ENCODE measurements around the gene TESPA1.

TESPA1 gene

DNA sequence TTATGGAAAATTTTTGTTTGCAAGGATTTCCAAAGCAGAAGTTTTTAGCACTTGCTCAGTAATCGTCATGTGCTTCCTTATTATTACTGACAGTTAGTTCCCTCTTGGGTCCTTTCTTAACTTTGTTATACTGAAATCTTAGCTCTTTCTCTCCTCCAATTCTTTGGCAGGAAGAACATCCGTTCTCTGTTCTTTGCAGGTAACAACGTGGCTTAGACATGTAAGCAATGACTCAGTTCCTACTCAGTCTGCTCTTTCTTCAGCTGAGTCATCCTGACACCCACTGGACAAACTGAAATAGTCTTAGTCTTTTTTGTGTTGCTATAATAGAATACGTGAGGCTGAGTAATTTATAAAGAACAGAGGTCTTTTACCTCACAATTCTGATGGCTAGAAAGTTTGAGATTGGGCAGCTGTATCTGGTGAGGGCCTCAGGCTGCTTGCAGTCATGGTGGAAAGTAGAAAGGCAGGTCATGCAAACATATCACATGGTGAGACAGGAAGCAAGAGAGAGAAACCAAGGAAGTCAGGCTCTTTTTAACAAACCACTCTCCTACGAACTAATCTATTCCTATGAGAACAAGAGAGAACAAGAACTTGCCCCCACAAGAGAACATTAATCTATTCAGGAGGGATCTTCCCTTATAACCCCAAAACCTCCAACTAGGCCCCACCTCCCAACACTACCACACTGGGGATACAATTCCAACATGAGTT lies 49.2 kb downstream of the TESPA1 start:
- H3K27ac ChIP-seq (ENCODE audit: extremely low read depth, low read depth, low read length): no peak overlapping the region
- TF ChIP-seq KLF9 (tag by site-specific recombination; IDR thresholded peaks at IDR 0.05; ENCODE audit: low read depth): no peak
- no peak for TF ChIP-seq ZNF341 (tag by site-specific recombination; IDR thresholded peaks at IDR 0.05; ENCODE audit: low read depth)
- no peak for TF ChIP-seq GLIS2 (tag by site-specific recombination; IDR thresholded peaks at IDR 0.05)
- no peak for TF ChIP-seq ZNF239 (tag by site-specific recombination; IDR thresholded peaks at IDR 0.05)
- no peak for TF ChIP-seq SP2 (tag by site-specific recombination; IDR thresholded peaks at IDR 0.05)
- TF ChIP-seq, protein P1, sequence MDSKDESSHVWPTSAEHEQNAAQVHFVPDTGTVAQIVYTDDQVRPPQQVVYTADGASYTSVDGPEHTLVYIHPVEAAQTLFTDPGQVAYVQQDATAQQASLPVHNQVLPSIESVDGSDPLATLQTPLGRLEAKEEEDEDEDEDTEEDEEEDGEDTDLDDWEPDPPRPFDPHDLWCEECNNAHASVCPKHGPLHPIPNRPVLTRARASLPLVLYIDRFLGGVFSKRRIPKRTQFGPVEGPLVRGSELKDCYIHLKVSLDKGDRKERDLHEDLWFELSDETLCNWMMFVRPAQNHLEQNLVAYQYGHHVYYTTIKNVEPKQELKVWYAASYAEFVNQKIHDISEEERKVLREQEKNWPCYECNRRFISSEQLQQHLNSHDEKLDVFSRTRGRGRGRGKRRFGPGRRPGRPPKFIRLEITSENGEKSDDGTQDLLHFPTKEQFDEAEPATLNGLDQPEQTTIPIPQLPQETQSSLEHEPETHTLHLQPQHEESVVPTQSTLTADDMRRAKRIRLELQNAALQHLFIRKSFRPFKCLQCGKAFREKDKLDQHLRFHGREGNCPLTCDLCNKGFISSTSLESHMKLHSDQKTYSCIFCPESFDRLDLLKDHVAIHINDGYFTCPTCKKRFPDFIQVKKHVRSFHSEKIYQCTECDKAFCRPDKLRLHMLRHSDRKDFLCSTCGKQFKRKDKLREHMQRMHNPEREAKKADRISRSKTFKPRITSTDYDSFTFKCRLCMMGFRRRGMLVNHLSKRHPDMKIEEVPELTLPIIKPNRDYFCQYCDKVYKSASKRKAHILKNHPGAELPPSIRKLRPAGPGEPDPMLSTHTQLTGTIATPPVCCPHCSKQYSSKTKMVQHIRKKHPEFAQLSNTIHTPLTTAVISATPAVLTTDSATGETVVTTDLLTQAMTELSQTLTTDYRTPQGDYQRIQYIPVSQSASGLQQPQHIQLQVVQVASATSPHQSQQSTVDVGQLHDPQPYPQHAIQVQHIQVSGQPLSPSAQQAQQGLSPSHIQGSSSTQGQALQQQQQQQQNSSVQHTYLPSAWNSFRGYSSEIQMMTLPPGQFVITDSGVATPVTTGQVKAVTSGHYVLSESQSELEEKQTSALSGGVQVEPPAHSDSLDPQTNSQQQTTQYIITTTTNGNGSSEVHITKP (tag by site-specific recombination; IDR thresholded peaks at IDR 0.05): no peak
- TF ChIP-seq ZNF701 (tag by site-specific recombination; IDR thresholded peaks at IDR 0.05): no peak
- no peak for TF ChIP-seq GLIS1 (tag by site-specific recombination; IDR thresholded peaks at IDR 0.05)
- no peak for TF ChIP-seq ZNF521 (tag by site-specific recombination; IDR thresholded peaks at IDR 0.05)
- no peak for TF ChIP-seq ZNF654 (tag by site-specific recombination; IDR thresholded peaks at IDR 0.05; ENCODE audit: low read depth)
- no peak for TF ChIP-seq ZNF580 (tag by site-specific recombination; IDR thresholded peaks at IDR 0.05)
- no peak for TF ChIP-seq BCL11A (tag by site-specific recombination; IDR thresholded peaks at IDR 0.05; ENCODE audit: low read depth)
- no peak for TF ChIP-seq ZNF23 (tag by site-specific recombination; IDR thresholded peaks at IDR 0.05; ENCODE audit: borderline replicate concordance)
- H3K4me1 ChIP-seq (ENCODE audit: control insufficient read depth, insufficient read depth, low read length): no peaks in the 10 kb centered on the region
- POLR2A ChIA-PET: no interaction called here
- no peak overlapping the region for H3K4me3 ChIP-seq (ENCODE audit: low read depth, low read length)
- no peaks in the 10 kb centered on the region for H3K9me3 ChIP-seq (ENCODE audit: control insufficient read depth, insufficient read depth, low read depth, low read length)
- CTCF ChIA-PET: interaction anchor here (1.1 to 1.2 kb wide), 2 partner anchors 81 to 186 kb away, joined by 3 to 4 read pairs; partner anchors contain the start of gene MUCL1
- H3K36me3 ChIP-seq (ENCODE audit: control insufficient read depth in 2 of 2, insufficient read depth in 1 of 2, low read length in 2 of 2): no peaks in the 10 kb centered on the region

DNA sequence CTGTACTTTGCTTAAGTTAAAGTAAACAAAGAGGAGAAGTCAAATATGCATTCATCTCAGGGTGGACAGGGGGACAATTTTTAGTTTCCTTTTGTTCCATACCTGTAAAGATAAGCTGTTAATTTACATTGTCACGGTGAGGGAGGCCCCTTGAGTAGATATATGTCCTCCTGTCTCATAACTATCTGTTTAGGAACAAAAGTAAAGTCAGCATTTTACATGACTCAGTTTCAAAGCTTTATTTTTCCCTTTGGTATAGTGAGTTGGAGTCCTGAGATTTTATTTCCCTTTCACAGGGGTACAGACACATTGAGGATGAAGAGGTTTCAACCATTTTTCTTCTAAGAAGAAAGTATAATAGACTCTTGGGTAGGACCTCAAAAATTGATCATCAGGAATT lies 50.1 kb downstream of the TESPA1 start:
- H3K9me3 ChIP-seq (ENCODE audit: control insufficient read depth, insufficient read depth, low read depth, low read length): no peaks in the 10 kb centered on the region
- ChIA-PET POLR2A (no interaction called here), CTCF (interaction anchor here (0.9 to 1.2 kb wide), 3 partner anchors 80 to 244 kb away, joined by 3 to 4 read pairs (median 3); partner anchors contain the start of gene MUCL1)
- no peak overlapping the region for H3K27ac ChIP-seq (ENCODE audit: extremely low read depth, low read depth, low read length)
- H3K4me1 ChIP-seq (ENCODE audit: control insufficient read depth, insufficient read depth, low read length): no peaks in the 10 kb centered on the region
- no peaks in the 10 kb centered on the region for H3K36me3 ChIP-seq (ENCODE audit: control insufficient read depth in 2 of 2, insufficient read depth in 1 of 2, low read length in 2 of 2)
- H3K4me3 ChIP-seq (ENCODE audit: low read depth, low read length): no peak overlapping the region
- TF ChIP-seq ZNF391 (tag by site-specific recombination; IDR thresholded peaks at IDR 0.05; ENCODE audit: borderline replicate concordance, low read depth) (no peak), ZNF155 (tag by site-specific recombination; IDR thresholded peaks at IDR 0.05) (no peak), ZNF10 (tag by site-specific recombination; IDR thresholded peaks at IDR 0.05) (no peak), ZFP3 (tag by site-specific recombination; IDR thresholded peaks at IDR 0.05; ENCODE audit: low read depth) (no peak), ZNF449 (tag by site-specific recombination; IDR thresholded peaks at IDR 0.05) (no peak), ZNF184 (tag by site-specific recombination; IDR thresholded peaks at IDR 0.05) (no peak), ZNF510 (tag by site-specific recombination; IDR thresholded peaks at IDR 0.05; ENCODE audit: insufficient replicate concordance) (no peak), REPIN1 (tag by site-specific recombination; IDR thresholded peaks at IDR 0.05; ENCODE audit: low read depth) (no peak), ZNF654 (tag by site-specific recombination; IDR thresholded peaks at IDR 0.05; ENCODE audit: low read depth) (no peak), ZNF211 (tag by site-specific recombination; IDR thresholded peaks at IDR 0.05; ENCODE audit: low read depth) (no peak), ZNF132 (tag by site-specific recombination; IDR thresholded peaks at IDR 0.05; ENCODE audit: borderline replicate concordance) (no peak)
- TF ChIP-seq, protein P2, sequence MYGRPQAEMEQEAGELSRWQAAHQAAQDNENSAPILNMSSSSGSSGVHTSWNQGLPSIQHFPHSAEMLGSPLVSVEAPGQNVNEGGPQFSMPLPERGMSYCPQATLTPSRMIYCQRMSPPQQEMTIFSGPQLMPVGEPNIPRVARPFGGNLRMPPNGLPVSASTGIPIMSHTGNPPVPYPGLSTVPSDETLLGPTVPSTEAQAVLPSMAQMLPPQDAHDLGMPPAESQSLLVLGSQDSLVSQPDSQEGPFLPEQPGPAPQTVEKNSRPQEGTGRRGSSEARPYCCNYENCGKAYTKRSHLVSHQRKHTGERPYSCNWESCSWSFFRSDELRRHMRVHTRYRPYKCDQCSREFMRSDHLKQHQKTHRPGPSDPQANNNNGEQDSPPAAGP (tag by site-specific recombination; IDR thresholded peaks at IDR 0.05): no peak
- TF ChIP-seq, protein P3, sequence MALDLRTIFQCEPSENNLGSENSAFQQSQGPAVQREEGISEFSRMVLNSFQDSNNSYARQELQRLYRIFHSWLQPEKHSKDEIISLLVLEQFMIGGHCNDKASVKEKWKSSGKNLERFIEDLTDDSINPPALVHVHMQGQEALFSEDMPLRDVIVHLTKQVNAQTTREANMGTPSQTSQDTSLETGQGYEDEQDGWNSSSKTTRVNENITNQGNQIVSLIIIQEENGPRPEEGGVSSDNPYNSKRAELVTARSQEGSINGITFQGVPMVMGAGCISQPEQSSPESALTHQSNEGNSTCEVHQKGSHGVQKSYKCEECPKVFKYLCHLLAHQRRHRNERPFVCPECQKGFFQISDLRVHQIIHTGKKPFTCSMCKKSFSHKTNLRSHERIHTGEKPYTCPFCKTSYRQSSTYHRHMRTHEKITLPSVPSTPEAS (tag by site-specific recombination; IDR thresholded peaks at IDR 0.05): no peak
- TF ChIP-seq, protein P4, sequence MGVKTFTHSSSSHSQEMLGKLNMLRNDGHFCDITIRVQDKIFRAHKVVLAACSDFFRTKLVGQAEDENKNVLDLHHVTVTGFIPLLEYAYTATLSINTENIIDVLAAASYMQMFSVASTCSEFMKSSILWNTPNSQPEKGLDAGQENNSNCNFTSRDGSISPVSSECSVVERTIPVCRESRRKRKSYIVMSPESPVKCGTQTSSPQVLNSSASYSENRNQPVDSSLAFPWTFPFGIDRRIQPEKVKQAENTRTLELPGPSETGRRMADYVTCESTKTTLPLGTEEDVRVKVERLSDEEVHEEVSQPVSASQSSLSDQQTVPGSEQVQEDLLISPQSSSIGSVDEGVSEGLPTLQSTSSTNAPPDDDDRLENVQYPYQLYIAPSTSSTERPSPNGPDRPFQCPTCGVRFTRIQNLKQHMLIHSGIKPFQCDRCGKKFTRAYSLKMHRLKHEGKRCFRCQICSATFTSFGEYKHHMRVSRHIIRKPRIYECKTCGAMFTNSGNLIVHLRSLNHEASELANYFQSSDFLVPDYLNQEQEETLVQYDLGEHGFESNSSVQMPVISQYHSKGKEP (tag by site-specific recombination; IDR thresholded peaks at IDR 0.05): no peak
